Measurements from ENCODE around the gene ZNF324B. TPM values are rescaled to one million over a fixed set of nuclear protein-coding genes. Genes with fewer than 3 reads are reported as not detected.

ZNF324B gene
- total and polyA plus RNA-seq, 2 of the 8 experiments (the other 6 are each of a cell fraction or from before 2014, with no cell fraction given), result 2.9 to 6.0 TPM

DNA sequence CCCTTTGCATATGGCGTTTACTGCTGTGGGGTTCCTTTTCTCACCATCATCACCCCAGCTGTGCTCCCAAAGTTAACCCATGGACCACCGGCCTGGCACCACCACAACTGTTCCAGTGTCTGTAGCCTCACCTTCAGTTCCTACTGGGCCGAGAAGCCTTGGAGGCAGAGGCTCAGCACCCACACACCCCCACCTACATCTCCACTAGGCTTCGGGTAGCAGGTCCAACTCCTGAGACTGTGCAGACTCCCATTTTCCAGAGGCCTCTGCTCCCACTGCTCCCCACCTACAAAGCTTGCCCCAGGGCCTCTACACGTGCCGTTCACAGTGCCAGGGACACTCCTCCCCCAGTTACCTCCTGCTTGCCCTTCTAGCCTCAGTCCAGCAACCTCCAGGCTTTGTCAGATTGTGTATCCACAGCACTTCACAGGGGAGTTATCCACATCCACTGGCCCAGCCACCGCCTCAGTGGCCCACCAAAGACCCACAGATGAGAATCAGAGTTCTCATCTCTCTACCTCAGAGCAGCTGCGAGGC is 46.3 kb downstream of the ZNF324B start (continued):
- TF ChIP-seq RXRA (IDR thresholded peaks at IDR 0.05; ENCODE audit: insufficient read depth, low read depth, low read length) (no peak), CTBP2 (IDR thresholded peaks at IDR 0.05; ENCODE audit: borderline replicate concordance, insufficient read depth, insufficient read length, low read length) (no peak), HDAC2 (IDR thresholded peaks at IDR 0.05; ENCODE audit: borderline replicate concordance in 1 of 2, low read depth in 2 of 2, low read length in 2 of 2) (no peak), RBBP5 (IDR thresholded peaks at IDR 0.05; ENCODE audit: borderline replicate concordance, low read depth, low read length) (no peak)

Data from H1 (cell line).